ENCODE results near the gene ARL6IP5. TPM values are rescaled to one million over a fixed set of nuclear protein-coding genes. Genes with fewer than 3 reads are reported as not detected.
A peak's percentile ranks its signal among the peaks of the same experiment; 100 is the strongest.

The ARL6IP5 gene
- polyA plus RNA-seq, 3 donors: 95.5 to 110 (median 97.3) TPM

- no peak for DNase-seq
These were observed 3.0 kb upstream of the ARL6IP5 start for GRCh38 chr3:69081583-69082262.

DNA sequence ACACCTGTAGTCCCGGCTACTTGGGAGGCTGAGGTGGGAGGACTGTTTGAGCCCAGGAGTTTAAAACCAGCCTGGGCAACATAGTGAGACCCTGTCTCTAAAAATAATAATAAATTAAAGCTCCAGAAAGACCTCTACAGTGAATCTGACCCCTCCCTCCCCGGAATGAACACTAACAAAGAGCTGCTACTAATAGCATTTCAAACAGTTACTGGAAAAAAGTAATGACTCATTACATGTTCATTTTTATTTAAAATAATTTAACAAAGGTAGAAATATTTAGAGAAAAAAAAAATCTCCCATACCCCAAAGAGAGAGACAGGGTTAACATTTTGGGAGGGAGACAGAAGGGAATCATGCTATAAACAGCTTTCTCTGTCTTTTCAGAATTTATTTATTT, 2.4 kb upstream of the ARL6IP5 start:
- no peak for DNase-seq

DNA sequence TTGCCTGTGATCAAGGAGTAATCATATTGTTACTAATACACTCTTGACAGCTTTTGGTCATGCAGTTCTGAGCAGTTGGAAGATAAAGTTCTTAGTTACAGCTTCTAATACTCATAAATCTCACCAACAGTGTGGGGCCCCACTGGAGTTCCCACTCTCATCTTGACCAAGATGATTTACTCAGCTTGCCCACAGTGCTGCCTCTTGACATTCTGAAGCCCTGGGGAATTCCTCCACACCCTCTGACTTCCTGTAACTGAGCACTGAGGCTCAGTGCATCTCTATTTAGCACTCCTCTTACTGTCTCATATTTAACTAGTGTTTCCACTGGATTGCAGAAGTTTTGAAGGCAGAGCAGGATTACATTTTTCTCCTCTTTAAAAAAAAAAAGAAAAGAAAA, 1.9 kb upstream of the ARL6IP5 start:
- DNase-seq: peak; percentile 50

GRCh38 chr3:69085168-69085832, 563 bp downstream of the ARL6IP5 start:
- no peak for DNase-seq

- peak; percentile 29 for DNase-seq
These were observed 1.3 kb downstream of the ARL6IP5 start for GRCh38 chr3:69085833-69086722.

DNA sequence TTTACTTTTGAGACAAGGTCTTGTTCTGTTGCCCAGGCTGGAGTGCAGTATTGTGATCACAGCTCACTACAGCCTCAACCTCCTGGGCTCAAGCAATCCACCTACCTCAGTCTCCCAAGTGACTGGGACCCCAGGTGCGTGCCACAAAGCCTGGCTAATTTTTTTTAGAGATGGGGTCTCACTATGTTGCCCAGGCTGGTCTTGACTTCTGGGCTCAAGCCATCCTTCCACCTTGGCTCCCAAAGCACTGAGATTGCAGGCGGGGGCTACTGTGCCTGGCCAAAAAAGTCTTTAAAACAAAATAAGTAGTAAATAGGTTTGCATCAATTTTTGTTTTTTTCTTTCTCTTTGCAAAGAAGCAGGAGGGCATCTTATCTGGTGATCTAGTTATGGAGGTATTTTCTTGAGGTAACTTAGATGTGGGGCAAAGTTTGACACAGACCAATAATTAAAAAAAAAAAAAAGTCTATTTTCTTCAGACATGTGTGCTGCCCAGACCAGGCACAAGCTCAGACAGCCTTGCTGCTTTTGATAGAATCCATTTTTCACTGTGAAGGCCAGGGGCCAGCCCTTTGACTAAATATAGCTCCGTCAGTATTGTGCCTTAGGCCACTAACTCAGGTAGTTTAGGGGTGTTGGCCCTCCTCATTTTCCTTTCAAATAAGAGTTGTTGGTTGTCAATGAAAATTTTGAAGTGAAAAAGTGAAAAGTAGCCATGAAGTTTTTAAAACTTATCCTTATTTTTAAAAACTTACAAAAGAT, 2.5 kb downstream of the ARL6IP5 start:
- no peak for DNase-seq

GRCh38 chr3:69088063-69088462, 3.3 kb downstream of the ARL6IP5 start:
- no peak for DNase-seq

DNA sequence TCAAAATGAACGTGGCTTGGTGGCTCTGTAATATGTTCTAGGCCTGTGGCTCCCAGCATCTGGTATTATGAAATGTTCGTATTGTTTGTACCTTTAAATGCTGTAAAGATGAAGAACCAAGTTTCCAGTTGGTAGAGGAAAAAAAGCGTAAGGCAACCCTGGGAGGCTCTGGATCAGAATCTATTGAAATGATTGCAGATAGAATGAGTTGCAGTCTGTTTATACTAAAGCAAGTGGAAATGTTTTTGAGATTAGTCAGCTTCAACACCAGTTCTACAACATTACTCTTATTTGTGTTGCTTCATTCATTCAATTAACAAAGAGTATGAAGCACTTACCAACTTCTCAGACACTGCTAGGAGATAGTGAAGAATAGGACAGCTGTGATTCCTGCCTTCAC, 5.3 kb downstream of the ARL6IP5 start:
- no peak for DNase-seq

DNA sequence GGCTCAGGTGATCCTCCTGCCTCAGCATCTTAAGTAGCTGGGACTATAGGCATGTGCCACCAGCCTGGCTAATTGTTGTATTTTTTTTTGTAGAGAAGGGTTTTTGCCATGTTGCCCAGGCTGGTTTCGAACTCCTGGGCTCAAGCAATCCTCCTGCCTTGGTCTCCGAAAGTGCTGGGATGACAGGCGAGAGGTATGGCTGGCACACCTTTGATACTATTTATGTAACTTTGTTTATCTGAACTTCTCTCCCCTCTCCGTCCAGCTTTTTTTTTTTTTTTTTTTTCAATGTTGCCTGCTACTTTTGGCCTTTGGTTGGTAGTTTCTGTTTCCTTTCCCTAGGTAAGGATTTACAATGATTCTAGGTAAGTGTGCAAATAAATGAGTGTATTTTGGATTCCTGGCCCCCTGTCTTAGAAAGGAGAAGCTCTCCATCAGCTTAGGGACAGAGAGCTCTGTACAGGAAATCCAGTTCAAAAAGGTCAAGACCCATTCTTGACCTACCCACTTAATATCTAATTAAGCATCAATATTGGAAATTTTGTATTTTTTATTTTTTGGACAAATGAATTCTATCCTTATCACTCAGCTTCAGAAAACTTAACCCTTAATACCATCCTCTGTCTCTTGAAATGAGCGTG, 6.8 kb downstream of the ARL6IP5 start:
- DNase-seq: no peak

- DNase-seq: no peak
These were observed 7.3 kb downstream of the ARL6IP5 start for GRCh38 chr3:69092030-69092516.

DNA sequence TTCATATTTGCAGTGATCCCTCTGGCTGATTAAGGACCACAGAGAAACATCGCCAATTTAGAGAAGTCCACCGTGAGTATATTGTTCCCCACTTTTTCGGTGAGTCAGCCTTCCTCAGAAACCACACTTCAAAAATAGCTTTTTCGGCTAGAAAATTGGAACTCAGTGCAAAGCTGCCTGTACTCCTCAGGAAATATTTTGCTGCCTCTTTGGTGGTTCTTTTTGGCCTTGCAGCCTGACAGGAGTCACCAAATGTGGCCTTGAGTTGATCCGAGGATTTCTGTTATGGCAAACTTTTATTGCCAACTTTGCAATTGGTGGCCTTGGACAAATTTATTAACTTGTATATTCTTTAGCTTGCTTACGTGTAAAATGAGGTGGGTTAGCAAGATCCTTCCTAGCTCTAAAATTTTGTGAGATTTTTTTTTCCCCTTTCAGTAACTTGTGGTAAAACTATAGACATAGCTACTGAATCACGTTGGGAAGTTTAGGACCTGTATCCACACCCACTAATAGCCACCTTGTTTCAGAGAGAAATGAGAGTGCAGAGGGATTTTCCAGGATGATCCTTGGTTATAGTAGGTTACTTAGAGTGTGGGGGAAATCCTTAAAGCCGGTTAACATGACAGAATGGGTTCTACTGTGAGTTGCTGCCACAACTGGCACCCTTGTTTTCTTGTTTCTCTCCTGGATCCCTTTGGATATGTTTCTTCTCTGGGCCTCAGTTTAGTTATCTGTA, 9.9 kb downstream of the ARL6IP5 start:
- no peak for DNase-seq

- no peak for DNase-seq
These were observed 10.9 kb downstream of the ARL6IP5 start for GRCh38 chr3:69095636-69096035.

DNA sequence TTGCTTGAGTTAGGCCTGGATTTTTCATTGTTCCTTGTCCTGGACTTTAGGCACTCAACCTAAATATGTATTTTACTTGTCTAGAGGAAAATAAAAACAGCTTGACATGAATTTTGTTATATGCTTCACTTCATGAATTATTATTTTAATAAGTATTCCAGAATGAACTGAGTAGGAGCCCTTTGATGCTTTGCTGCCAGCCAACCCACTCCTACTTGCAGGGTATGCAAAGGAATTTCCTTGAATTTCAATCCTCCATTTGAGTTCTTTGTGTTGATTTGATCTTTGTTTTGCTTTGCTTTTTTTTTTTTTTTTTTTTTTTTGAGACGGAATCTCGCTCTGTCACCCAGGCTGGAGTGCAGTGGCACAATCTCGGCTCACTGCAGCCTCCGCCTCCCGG, 11.6 kb downstream of the ARL6IP5 start:
- DNase-seq: no peak

DNA sequence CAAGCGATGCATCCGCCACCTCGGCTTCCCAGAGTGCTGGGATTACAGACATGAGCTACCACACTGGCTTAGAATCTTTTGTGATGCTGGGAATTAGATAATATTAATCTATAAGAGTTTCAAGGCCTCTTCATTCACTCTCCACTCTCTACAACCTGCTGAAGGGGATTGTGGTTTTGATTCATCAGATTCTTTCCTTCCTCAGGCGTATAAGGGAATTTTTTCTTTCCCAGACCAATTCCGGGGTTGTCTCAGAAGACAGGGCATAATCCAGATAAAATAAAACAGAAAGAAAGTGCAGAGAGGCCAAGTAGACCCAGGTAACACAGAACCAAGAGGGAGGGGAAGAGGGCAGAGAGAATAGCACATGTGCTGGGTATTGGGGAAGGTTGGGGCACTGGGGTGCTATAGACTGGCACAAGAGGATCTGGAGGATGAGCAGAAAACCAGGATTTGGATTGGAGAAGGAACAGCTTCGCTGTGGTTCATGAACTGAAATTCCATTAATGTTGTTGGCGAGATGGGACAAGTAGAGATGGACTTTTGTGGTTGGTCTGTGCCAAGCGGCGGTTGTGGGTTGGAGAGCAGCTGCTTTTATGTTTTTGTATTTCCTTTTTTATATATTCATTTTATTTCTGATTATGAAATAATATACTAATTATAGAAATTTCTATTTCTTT, 12.8 kb downstream of the ARL6IP5 start:
- no peak for DNase-seq

- DNase-seq: no peak
These were observed 14.8 kb downstream of the ARL6IP5 start for GRCh38 chr3:69099576-69099975.

DNA sequence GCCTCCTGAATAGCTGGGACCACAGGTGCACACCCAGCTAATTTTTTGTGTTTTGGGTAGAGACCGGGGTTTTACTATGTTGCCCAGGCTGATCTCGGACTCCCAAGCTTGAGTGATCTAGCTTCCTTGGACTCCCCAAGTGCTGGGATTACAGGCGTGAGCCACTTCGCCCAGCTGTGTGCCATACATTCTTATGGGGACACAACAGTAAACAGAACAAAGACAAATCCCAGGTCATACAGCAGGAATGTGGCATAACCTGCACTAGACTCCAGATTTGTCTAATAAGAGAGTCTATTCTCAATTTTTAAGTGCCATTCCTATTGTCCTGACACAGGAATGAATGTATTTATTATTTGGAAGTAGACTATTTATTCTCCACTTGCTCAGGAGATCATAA, 17.6 kb downstream of the ARL6IP5 start:
- no peak for DNase-seq

DNA sequence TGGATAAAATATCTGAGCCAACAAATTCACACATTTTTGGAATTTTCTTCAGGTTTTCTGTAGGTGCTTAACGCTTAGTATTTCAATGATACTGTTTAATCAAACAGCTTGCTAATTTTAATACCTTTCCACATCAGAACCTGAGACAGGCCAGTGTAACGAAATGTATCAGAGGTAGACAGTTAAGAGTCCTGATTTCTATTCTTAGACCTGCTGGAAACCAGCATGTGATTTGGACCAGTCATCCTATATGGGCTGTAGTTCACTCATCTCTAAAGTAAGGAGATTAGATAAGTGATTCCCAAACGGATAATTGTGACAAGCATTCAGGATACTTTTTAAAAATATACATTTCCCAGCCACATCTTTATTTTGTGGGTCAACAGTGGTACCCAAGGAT, 18.4 kb downstream of the ARL6IP5 start:
- DNase-seq: no peak

DNA sequence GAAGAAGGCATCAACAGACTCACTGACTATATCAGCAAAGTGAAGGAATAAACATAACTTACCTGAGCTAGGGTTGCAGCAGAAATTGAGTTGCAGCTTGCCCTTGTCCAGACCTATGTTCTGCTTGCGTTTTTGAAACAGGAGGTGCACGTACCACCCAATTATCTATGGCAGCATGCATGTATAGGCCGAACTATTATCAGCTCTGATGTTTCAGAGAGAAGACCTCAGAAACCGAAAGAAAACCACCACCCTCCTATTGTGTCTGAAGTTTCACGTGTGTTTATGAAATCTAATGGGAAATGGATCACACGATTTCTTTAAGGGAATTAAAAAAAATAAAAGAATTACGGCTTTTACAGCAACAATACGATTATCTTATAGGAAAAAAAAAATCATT, 19.8 kb downstream of the ARL6IP5 start:
- no peak for DNase-seq

DNA sequence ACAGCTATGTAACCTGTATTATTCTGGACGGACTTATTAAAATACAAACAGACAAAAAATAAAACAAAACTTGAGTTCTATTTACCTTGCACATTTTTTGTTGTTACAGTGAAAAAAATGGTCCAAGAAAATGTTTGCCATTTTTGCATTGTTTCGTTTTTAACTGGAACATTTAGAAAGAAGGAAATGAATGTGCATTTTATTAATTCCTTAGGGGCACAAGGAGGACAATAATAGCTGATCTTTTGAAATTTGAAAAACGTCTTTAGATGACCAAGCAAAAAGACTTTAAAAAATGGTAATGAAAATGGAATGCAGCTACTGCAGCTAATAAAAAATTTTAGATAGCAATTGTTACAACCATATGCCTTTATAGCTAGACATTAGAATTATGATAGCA, 20.6 kb downstream of the ARL6IP5 start:
- no peak for DNase-seq

DNA sequence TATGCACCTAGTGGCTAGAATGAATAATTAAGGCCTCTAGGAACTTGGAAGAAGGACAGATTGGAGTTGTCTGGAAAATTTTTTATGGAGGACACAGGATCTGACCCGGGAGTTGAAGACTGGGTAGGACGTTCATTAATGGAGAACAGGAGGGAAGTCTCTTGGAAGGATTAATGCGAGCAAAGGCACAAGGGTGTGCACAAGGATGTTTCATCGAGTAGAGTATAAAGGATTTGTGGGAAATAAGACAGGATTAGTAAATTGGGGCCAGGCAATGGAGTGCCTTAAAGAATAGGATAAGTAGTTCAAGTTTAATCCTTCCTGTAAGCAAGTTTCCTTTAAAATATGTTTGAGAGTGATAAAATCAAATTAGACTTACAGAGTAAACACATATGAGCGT, 23.1 kb downstream of the ARL6IP5 start:
- no peak for DNase-seq

All from renal pelvis (tissue), 4 donors.